Peyer's patch (tissue), 4 donors: ENCODE data around the gene YDJC. TPM values are rescaled to one million over a fixed set of nuclear protein-coding genes. Genes with fewer than 3 reads are reported as not detected.
"Not testable (repeated sequence)": the region's sequence is repeated elsewhere in the genome, so short reads cannot be mapped to it uniquely, and the experiment has no call there.

Source experiments
- DNase-seq, 3 donors: peaks; one replicate each; pipeline ENCODE4 v3.0.0-alpha.2; 2017 to 2019
- H3K27ac ChIP-seq, 4 donors: fragments of 200-600 bp; sonication (generic); one replicate each; pipeline ENCODE4 v1.5.1; 2016 to 2019
- H3K27me3 ChIP-seq, 2 donors: fragments of 200-600 bp; sonication (generic); one replicate each; pipeline ENCODE4 v1.5.1; 2019
- H3K36me3 ChIP-seq, 3 donors: fragments of 200-600 bp; sonication (generic); one replicate each; pipeline ENCODE4 v1.5.1; 2016 to 2019
- H3K4me1 ChIP-seq, 4 donors: fragments of 200-600 bp; sonication (generic); one replicate each; pipeline ENCODE4 v1.5.1; 2016 to 2019
- H3K4me3 ChIP-seq, 4 donors: fragments of 200-600 bp; sonication (generic); 1 replicate in 3 of 4; 2 replicates in 1 of 4; pipeline ENCODE4 v1.5.1; 2016 to 2019; ENCODE audit warnings: mild to moderate bottlenecking in 1 of 4
- H3K9me3 ChIP-seq, 4 donors: fragments of 200-600 bp; sonication (generic); one replicate each; pipeline ENCODE4 v1.5.1; 2016 to 2019; ENCODE audit warnings: mild to moderate bottlenecking in 1 of 4
- POLR2A ChIP-seq, 2 donors: fragments of 450-650 bp; IDR thresholded peaks; one replicate each; pipeline ENCODE4 v1.5.1; 2017; ENCODE audit warnings: antibody characterized with exemption in 2 of 2, mild to moderate bottlenecking in 2 of 2, moderate library complexity in 2 of 2
- small RNA-seq, 2 donors: library from RNA; depleted of rRNA; stranded (forward); fragments of <200 nt; gene quantifications; one replicate each; pipeline ENCODE3, GENCODE V24; 2016
- total RNA-seq, 4 donors: library from RNA; depleted of rRNA; stranded (reverse); fragments of >200 nt; gene quantifications; one replicate each; pipeline ENCODE4 v1.1.0, GENCODE V29; 2016
- TF ChIP-seq, protein P1 (sequence below), 6 experiments: fragments of 450-650 bp in 4 of 6; fragments of 200-600 bp in 2 of 6; sonication (generic) in 1 of 6; IDR thresholded peaks; one replicate each; pipeline ENCODE4 v1.5.1; 2017 to 2019; ENCODE audit warnings: antibody characterized with exemption in 6 of 6, mild to moderate bottlenecking in 3 of 6, moderate library complexity in 1 of 6

Gene YDJC
- total RNA-seq, 4 donors from 2014 or later: 36.3 to 54.2 (median 38.8) TPM

- peaks cover 0 to 44% (median 14%) of the 10 kb centered on the region in 4 donors for H3K4me1 ChIP-seq
- no peaks in the 10 kb centered on the region for H3K9me3 ChIP-seq
- TF ChIP-seq, protein P1, sequence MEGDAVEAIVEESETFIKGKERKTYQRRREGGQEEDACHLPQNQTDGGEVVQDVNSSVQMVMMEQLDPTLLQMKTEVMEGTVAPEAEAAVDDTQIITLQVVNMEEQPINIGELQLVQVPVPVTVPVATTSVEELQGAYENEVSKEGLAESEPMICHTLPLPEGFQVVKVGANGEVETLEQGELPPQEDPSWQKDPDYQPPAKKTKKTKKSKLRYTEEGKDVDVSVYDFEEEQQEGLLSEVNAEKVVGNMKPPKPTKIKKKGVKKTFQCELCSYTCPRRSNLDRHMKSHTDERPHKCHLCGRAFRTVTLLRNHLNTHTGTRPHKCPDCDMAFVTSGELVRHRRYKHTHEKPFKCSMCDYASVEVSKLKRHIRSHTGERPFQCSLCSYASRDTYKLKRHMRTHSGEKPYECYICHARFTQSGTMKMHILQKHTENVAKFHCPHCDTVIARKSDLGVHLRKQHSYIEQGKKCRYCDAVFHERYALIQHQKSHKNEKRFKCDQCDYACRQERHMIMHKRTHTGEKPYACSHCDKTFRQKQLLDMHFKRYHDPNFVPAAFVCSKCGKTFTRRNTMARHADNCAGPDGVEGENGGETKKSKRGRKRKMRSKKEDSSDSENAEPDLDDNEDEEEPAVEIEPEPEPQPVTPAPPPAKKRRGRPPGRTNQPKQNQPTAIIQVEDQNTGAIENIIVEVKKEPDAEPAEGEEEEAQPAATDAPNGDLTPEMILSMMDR (IDR thresholded peaks at IDR 0.05): no peak
- no peak for TF ChIP-seq POLR2A (IDR thresholded peaks at IDR 0.05)
- no peaks in the 10 kb centered on the region for H3K36me3 ChIP-seq
- DNase-seq: no peak
- H3K27ac ChIP-seq: no peak overlapping the region
- H3K4me3 ChIP-seq: no peak overlapping the region
- H3K27me3 ChIP-seq: no peaks in the 10 kb centered on the region
Observed at GRCh38 chr22:21582801-21583740, 46.8 kb downstream of the YDJC start.

- not testable (repeated sequence) for H3K4me3 ChIP-seq, H3K27me3 ChIP-seq, DNase-seq
Observed at GRCh38 chr22:21581009-21581713, 48.7 kb downstream of the YDJC start.

DNA sequence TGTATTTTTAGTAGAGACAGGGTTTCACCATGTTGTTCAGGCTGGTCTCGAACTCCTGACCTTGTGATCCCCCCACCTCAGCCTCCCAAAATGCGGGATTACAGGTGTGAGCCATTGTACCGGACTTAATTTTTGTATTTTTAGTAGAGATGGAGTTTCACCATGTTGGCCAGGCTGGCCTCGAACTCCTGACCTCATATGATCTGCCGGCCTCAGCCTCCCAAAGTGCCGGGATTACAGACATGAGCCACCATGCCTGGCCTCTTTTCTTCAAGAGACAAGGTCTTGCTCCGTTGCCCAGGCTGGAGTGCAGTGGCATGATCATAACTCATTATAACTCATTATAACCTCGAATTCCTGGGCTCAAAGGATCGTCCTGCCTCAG is 49.2 kb downstream of the YDJC start:
- not testable (repeated sequence) for H3K27ac ChIP-seq

More at GRCh38 chr22:21581009-21581713, 48.7 kb downstream of the YDJC start:
- H3K27ac ChIP-seq, H3K36me3 ChIP-seq, H3K9me3 ChIP-seq: not testable (repeated sequence)
- H3K4me1 ChIP-seq: peaks cover 0 to 57% (median 7%) of the 10 kb centered on the region in 4 donors

GRCh38 chr22:21579474-21579851 is 50.4 kb downstream of the YDJC start:
- H3K4me3 ChIP-seq: no peak overlapping the region
- peaks cover 0 to 68% (median 7%) of the 10 kb centered on the region in 4 donors for H3K4me1 ChIP-seq
- no peaks in the 10 kb centered on the region for H3K27me3 ChIP-seq
- TF ChIP-seq POLR2A (IDR thresholded peaks at IDR 0.05): no peak
- TF ChIP-seq, protein P1 (IDR thresholded peaks at IDR 0.05): no peak
- peak overlapping the region in 1 of 4 donors; percentile 5 for H3K27ac ChIP-seq
- H3K9me3 ChIP-seq: no peaks in the 10 kb centered on the region
- no peaks in the 10 kb centered on the region for H3K36me3 ChIP-seq
- DNase-seq: no peak

More for the DNA sequence above, 49.2 kb downstream of the YDJC start:
- H3K36me3 ChIP-seq, H3K9me3 ChIP-seq, DNase-seq, H3K27me3 ChIP-seq, H3K4me3 ChIP-seq: not testable (repeated sequence)
- H3K4me1 ChIP-seq: peaks cover 0 to 63% (median 7%) of the 10 kb centered on the region in 4 donors

Small RNA genes lying within 50 kb of the gene (small RNA-seq; reads per million reads assigned to genes)
- gene MIR301B: 0 to 1.2 reads per million in 2 donors

Other genes starting within 250 kb of the YDJC start
- gene RIMBP3B, start 246.3 kb downstream of the YDJC start, total RNA-seq: not detected
- gene HIC2, start 212.7 kb downstream of the YDJC start, total RNA-seq: 1 to 10 TPM; 5.0 to 9.5 (median 7.4) TPM
- gene TMEM191C, start 162.6 kb downstream of the YDJC start, total RNA-seq: 10 to 100 TPM in 1 of 4 donors, 1 to 10 TPM in 2, under 1 TPM in 1; 0.83 to 14.5 (median 4.0) TPM
- gene RIMBP3C, start 78.6 kb downstream of the YDJC start, total RNA-seq: under 1 TPM in 2 of 4 donors, not detected in 2; 0.54 to 0.83 TPM
- 10 to 100 TPM; 42.1 to 69.7 (median 50.1) TPM for gene UBE2L3, start 62.3 kb downstream of the YDJC start, total RNA-seq
- gene CCDC116, start 2.7 kb upstream of the YDJC start, total RNA-seq: 1 to 10 TPM in 1 of 4 donors, under 1 TPM in 1, not detected in 2; 0.80 to 2.6 TPM
- 10 to 100 TPM; 14.9 to 49.2 (median 30.0) TPM for gene SDF2L1, start 12.3 kb upstream of the YDJC start, total RNA-seq
- 100 to 1,000 TPM in 1 of 4 donors, 10 to 100 TPM in 3; 55.0 to 131 (median 92.4) TPM for gene PPIL2, start 36.0 kb upstream of the YDJC start, total RNA-seq
- 1 to 10 TPM; 3.3 to 4.8 (median 3.4) TPM for gene YPEL1, start 105.8 kb upstream of the YDJC start, total RNA-seq
- 10 to 100 TPM; 38.9 to 49.5 (median 43.2) TPM for gene MAPK1, start 237.6 kb upstream of the YDJC start, total RNA-seq